Thyroid gland (tissue), 4 donors: ENCODE data around the gene PTPRN2. TPM values are rescaled to one million over a fixed set of nuclear protein-coding genes. Genes with fewer than 3 reads are reported as not detected.

Experiments used
- DNase-seq, 2 donors: peaks; one replicate each; pipeline ENCODE4 v3.0.0-alpha.2; 2019
- H3K27ac ChIP-seq, 3 donors: fragments of 200-600 bp; sonication (generic); 1 replicate in 2 of 3; 2 replicates in 1 of 3; pipeline ENCODE4 v1.5.1; 2016 to 2019; ENCODE audit warnings: mild to moderate bottlenecking in 1 of 3, moderate library complexity in 1 of 3
- H3K27me3 ChIP-seq: fragments of 200-600 bp; sonication (generic); one replicate; pipeline ENCODE4 v1.5.1; 2019
- H3K36me3 ChIP-seq, 2 donors: fragments of 200-600 bp; sonication (generic); one replicate each; pipeline ENCODE4 v1.5.1; 2016 to 2019
- H3K4me1 ChIP-seq, 2 donors: fragments of 200-600 bp; sonication (generic); one replicate each; pipeline ENCODE4 v1.5.1; 2017 to 2019
- H3K4me3 ChIP-seq, 3 donors: fragments of 200-600 bp; sonication (generic); replicated peaks in 1 of 3; 1 replicate in 2 of 3; 2 replicates in 1 of 3; pipeline ENCODE4 v1.5.1; 2016; ENCODE audit warnings: mild to moderate bottlenecking in 1 of 3
- H3K9me3 ChIP-seq: fragments of 200-600 bp; sonication (generic); one replicate; pipeline ENCODE4 v1.5.1; 2017
- CTCF ChIP-seq, 6 experiments: fragments of 200-600 bp in 3 of 6; fragments of 450-650 bp in 3 of 6; sonication (generic) in 3 of 6; IDR thresholded peaks; one replicate each; pipeline ENCODE4 v1.5.1; 2016 to 2019; ENCODE audit warnings: antibody characterized with exemption in 6 of 6, mild to moderate bottlenecking in 2 of 6, inconsistent platforms in 1 of 6, moderate library complexity in 1 of 6
- POLR2A ChIP-seq, 2 donors: fragments of 450-650 bp; IDR thresholded peaks; one replicate each; pipeline ENCODE4 v1.6.1; 2017; ENCODE audit warnings: antibody characterized with exemption in 2 of 2, mild to moderate bottlenecking in 2 of 2, moderate library complexity in 1 of 2
- WGBS, 2 donors: methylation state at CpG; one replicate each; pipeline ENCODE4 v1.1.5; 2017; 5-methylcytosine and 5-hydroxymethylcytosine counted together
- intact Hi-C: fragments of 100-400 bp; cut with DNase I; formaldehyde crosslinking; loops from one replicate; pipeline ENCODE4 v1.15.1; 2023
- total RNA-seq, 4 donors: library from RNA; depleted of rRNA; stranded (reverse); fragments of >200 nt; gene quantifications; one replicate each; pipeline ENCODE4 v1.2.3, GENCODE V29; 2016

Gene PTPRN2
- total RNA-seq, 4 donors from 2014 or later: 4.2 to 9.9 (median 7.7) TPM

- Histone ChIP-seq H3K9me3 (no peaks in the 10 kb centered on the region), H3K4me1 (no peaks in the 10 kb centered on the region), H3K27me3 (no peaks in the 10 kb centered on the region), H3K27ac (no peak overlapping the region), H3K4me3 (no peak overlapping the region), H3K36me3 (no peaks in the 10 kb centered on the region)
- no peak for DNase-seq
- TF ChIP-seq POLR2A (IDR thresholded peaks at IDR 0.05) (no peak), CTCF (IDR thresholded peaks at IDR 0.05) (no peak)
- intact Hi-C loops: no loop called here
- WGBS, 2 donors: 79 to 84% methylated on average over 24 of the region's 24 CpGs
Observed at GRCh38 chr7:158476331-158476932, 111.2 kb downstream of the PTPRN2 start.

- no peaks in the 10 kb centered on the region for H3K27me3 ChIP-seq
- intact Hi-C loops: no loop called here
- 92 to 93% methylated on average over 6 of the region's 6 CpGs for WGBS, 2 donors
- H3K4me1 ChIP-seq: no peaks in the 10 kb centered on the region
- DNase-seq: no peak
- TF ChIP-seq CTCF (IDR thresholded peaks at IDR 0.05): no peak
- TF ChIP-seq POLR2A (IDR thresholded peaks at IDR 0.05): no peak
- no peaks in the 10 kb centered on the region for H3K9me3 ChIP-seq
- no peak overlapping the region for H3K27ac ChIP-seq
- no peak overlapping the region for H3K4me3 ChIP-seq
- H3K36me3 ChIP-seq: no peaks in the 10 kb centered on the region
Observed at GRCh38 chr7:158475679-158476052, 112.0 kb downstream of the PTPRN2 start.

GRCh38 chr7:158475036-158475678 is 112.5 kb downstream of the PTPRN2 start:
- no peaks in the 10 kb centered on the region for H3K36me3 ChIP-seq
- no peaks in the 10 kb centered on the region for H3K27me3 ChIP-seq
- no peak overlapping the region for H3K27ac ChIP-seq
- DNase-seq: no peak
- intact Hi-C loops: no loop called here
- no peaks in the 10 kb centered on the region for H3K9me3 ChIP-seq
- TF ChIP-seq CTCF (IDR thresholded peaks at IDR 0.05) (no peak), POLR2A (IDR thresholded peaks at IDR 0.05) (no peak)
- 86 to 88% methylated on average over 19 to 20 of the region's 22 CpGs for WGBS, 2 donors
- H3K4me3 ChIP-seq: no peak overlapping the region
- H3K4me1 ChIP-seq: no peaks in the 10 kb centered on the region

GRCh38 chr7:158474488-158474887 is 113.1 kb downstream of the PTPRN2 start:
- no peak for DNase-seq
- no peaks in the 10 kb centered on the region for H3K9me3 ChIP-seq
- no peak overlapping the region for H3K4me3 ChIP-seq
- no peaks in the 10 kb centered on the region for H3K36me3 ChIP-seq
- H3K27ac ChIP-seq: no peak overlapping the region
- intact Hi-C loops: no loop called here
- H3K4me1 ChIP-seq: no peaks in the 10 kb centered on the region
- 84 to 96% methylated on average over 16 of the region's 16 CpGs for WGBS, 2 donors
- TF ChIP-seq POLR2A (IDR thresholded peaks at IDR 0.05): no peak
- TF ChIP-seq CTCF (IDR thresholded peaks at IDR 0.05): no peak
- no peaks in the 10 kb centered on the region for H3K27me3 ChIP-seq

- 92 to 95% methylated on average over 12 of the region's 12 CpGs for WGBS, 2 donors
- no peak overlapping the region for H3K4me3 ChIP-seq
- H3K27ac ChIP-seq: no peak overlapping the region
- no peaks in the 10 kb centered on the region for H3K4me1 ChIP-seq
- no peaks in the 10 kb centered on the region for H3K36me3 ChIP-seq
- intact Hi-C loops: no loop called here
- no peaks in the 10 kb centered on the region for H3K27me3 ChIP-seq
- no peaks in the 10 kb centered on the region for H3K9me3 ChIP-seq
- TF ChIP-seq CTCF (IDR thresholded peaks at IDR 0.05) (no peak), POLR2A (IDR thresholded peaks at IDR 0.05) (no peak)
- no peak for DNase-seq
Observed at GRCh38 chr7:158473946-158474345, 113.7 kb downstream of the PTPRN2 start.
